ENCODE results near the gene KCTD17.

Gene KCTD17

DNA sequence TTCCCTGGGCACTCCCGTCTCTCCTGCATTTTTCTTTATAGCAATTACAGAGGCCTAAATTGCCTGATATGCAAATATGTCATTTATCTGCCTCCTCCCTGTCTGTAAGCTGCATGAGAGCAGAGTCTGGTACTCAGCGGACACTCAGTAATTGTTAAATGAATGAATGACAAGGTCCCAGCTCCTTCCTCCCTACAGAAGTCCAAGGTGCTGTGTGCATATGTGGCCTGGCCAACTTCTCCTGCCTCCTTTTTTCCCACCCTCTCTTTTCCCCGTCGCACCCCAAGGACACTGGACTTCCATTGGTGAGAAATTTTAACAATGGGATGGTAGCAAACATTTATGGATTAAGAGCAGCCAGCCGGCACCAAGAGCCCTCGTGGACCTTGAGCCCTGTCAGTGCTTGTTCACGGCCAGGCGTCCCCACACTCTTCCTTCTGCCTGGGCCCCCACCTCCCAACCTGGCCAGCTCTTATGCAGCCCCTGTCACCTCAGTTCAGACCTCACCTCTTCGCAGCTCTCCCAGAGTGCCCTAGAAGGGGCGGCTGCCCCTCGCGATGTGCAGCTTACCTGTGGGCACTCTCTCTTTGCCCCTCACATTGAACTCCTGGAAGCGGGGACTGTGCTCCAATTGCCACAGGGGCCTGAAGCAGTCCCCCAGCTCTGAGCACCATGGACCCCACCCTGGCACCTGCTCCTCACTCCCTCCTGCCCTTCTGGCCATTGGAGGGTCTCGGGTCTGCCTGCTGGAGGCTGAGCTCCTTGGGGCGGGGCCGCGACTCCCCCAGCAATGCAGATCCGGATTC, 56.5 kb downstream of the KCTD17 start:
- no peak for DNase-seq

DNA sequence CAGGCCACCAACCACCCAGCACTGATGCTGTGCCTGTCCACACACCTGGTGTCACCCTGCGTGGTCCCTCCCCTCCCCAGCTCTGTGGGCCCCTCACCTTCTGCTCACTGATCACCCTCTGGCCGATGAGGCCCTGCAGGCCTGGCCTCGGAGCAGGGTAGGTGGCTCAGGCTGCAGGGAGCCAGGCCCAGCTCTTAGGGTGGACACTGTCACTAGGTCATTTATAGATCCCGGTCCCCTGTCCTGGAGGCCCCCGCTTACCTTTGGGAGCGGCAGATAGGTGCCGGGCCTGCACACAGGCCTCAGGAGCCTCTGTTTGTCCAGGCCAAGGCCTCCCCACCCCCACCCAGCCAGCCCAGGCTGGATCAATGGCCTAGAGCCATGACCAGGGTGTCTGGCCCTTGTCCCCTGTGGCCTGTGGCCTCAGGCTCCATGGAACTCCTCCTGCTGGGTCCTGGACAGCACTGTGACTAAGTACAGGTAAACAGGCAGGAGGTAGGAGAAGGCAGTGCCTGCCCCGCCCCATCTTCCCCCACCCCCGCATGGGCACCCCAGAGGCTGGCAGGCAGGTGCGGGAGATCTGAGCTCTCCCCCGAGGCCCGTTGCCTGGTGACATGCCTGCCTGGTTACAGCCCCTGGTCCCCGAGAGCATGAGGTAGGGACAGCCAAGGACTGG, 57.8 kb downstream of the KCTD17 start, which contains the start of gene TMPRSS6:
Gene TMPRSS6 (minus strand): TSS at position 472 of the 676 bp plus-strand sequence. CDS start 6,296 bp downstream, outside the sequence.
- no peak for DNase-seq

DNA sequence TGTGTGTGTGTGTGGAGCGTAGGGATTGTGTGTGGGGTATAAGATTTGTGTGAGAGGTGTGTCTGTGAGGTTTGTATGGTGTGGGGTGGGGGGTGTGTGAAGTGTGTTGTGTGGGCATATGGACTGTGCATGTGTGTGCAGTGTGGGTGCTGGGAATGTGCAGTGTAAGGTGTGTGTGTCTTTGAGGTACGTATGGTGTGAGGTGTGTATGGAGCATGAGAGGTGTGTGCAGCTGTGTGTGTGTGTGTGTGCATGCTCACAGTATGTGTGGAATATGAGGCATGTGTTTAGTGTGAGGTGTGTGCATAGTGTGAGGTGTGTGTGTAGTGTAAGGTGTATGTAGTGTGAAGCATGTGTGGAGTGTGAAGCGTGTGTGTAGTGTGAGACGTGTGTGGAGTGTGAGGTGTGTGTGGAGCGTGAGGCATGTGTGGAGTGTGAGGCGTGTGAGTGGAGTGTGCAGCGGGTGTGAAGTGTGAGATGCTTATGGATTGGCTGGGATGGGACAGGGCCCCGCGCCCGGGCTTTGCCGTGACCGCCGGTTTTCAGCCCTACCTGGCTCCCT, 59.7 kb downstream of the KCTD17 start:
- no peak for DNase-seq

DNA sequence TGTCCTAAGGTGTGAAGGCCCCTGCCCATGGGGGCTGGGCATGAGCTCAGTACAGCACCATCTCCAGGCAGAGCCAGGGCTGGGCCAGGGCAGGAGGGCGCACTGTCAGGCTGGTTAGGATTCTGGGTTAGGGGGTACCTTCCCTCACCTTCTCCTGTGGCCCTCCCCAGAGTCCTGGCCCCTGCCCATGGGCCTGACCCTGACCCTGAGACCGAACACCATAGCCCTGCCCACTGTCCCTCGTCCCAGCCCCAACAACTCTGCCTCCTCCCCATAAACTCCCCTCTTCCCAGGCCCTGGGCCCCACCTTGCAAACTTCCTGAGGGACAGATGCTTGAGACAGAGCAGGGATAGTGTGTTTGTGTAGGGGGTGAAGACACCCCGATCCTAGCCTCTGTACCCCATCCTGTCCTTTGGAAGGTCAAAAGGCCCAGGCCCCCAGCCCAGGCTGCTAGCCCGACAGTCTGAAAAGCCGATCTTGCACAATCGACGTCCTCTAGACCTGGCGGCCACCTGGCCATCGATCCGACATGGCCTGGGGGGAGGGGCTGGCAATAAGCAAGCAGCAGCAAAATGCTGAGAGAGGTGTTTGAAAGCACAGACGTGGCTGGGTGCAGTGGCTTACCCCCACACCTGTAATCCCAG, 60.7 kb downstream of the KCTD17 start:
- no peak for DNase-seq
